Activated T-helper 1 cell treated with anti-CD3 and anti-CD28 coated beads, Interleukin-12 subunit alpha, Interleukin-12 subunit beta, Interleukin-2, Interleukin-4 antibody, amounts not matched to agents 30 ng/mL and 10 ng/mL and 1 ng/mL, durations not matched to agents 14 hours and 24 hours and 36 hours (primary cell): ENCODE measurements around the gene HIF1A. TPM values are rescaled to one million over a fixed set of nuclear protein-coding genes. Genes with fewer than 3 reads are reported as not detected.

Experiments used
- DNase-seq: peaks from one replicate; pipeline ENCODE4 v3.0.0; 2021; ENCODE audit warnings: low spot score
- H3K27ac Mint-ChIP-seq: one replicate; pipeline ENCODE4 v1.8.0; 2021; ENCODE audit warnings: mild to moderate bottlenecking, mixed read lengths
- H3K27me3 Mint-ChIP-seq: one replicate; pipeline ENCODE4 v1.8.0; 2022; ENCODE audit warnings: mild to moderate bottlenecking, moderate library complexity, mixed read lengths; ENCODE audit not compliant: insufficient read depth
- H3K36me3 Mint-ChIP-seq: one replicate; pipeline ENCODE4 v1.8.0; 2021; ENCODE audit warnings: low read depth, mixed read lengths
- H3K4me1 Mint-ChIP-seq: one replicate; pipeline ENCODE4 v1.8.0; 2021; ENCODE audit warnings: low read depth, mixed read lengths
- H3K4me3 Mint-ChIP-seq: one replicate; pipeline ENCODE4 v1.8.0; 2021; ENCODE audit warnings: mild to moderate bottlenecking, moderate library complexity, mixed read lengths
- H3K9me3 Mint-ChIP-seq: one replicate; pipeline ENCODE4 v1.8.0; 2021; ENCODE audit warnings: mixed read lengths
- intact Hi-C: fragments of 100-400 bp; cut with micrococcal nuclease; formaldehyde crosslinking; loops from one replicate; pipeline ENCODE4 v1.15.1; 2024
- total RNA-seq: library from RNA; stranded (reverse); gene quantifications from 2 replicates; pipeline ENCODE4 v1.2.3, GENCODE V29; 2022

HIF1A gene
- total RNA-seq, 1 donor from 2014 or later: 241 TPM

DNA sequence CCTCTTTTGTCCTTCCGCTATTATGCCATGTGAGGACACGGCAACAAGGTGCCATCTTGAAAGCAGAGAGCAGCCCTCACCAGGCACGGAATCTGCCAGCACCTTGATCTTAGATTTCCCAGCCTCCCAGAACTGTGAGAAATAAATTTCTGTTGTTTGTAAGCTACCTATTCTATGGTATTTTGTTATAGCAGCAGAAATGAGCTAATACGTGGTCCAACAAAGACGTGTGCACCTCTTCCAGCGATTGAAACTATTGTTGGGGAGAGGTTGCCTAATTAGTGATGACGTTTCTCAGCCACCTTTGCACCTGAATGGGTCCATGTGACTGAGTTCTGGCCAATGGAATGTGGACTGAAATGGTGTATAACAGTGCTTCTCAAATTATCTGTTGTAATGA is 64.6 kb downstream of the HIF1A start:
- Mint-ChIP-seq H3K27me3 (peaks cover 5% of the 10 kb centered on the region), H3K4me3 (no peak overlapping the region), H3K9me3 (no peaks in the 10 kb centered on the region), H3K4me1 (peaks cover 41% of the 10 kb centered on the region), H3K36me3 (peaks cover 7% of the 10 kb centered on the region), H3K27ac (no peak overlapping the region)
- intact Hi-C loops: loop anchor here (5.0 to 10.0 kb wide), 3 partner anchors 365 to 1668 kb away; partner anchors contain the start of gene PCNX4
- no peak for DNase-seq

- H3K9me3 Mint-ChIP-seq: no peaks in the 10 kb centered on the region
- H3K27me3 Mint-ChIP-seq: peaks cover 4% of the 10 kb centered on the region
- intact Hi-C loops: loop anchor here (5.0 to 10.0 kb wide), 3 partner anchors 363 to 1669 kb away; partner anchors contain the start of gene PCNX4
- H3K4me3 Mint-ChIP-seq: peak overlapping the region; percentile 91
- H3K36me3 Mint-ChIP-seq: peaks cover 6% of the 10 kb centered on the region
- H3K4me1 Mint-ChIP-seq: peaks cover 57% of the 10 kb centered on the region
- no peak for DNase-seq
- peak overlapping the region; percentile 90 for H3K27ac Mint-ChIP-seq
Measured at GRCh38 chr14:61761557-61761956, 66.2 kb downstream of the HIF1A start.

DNA sequence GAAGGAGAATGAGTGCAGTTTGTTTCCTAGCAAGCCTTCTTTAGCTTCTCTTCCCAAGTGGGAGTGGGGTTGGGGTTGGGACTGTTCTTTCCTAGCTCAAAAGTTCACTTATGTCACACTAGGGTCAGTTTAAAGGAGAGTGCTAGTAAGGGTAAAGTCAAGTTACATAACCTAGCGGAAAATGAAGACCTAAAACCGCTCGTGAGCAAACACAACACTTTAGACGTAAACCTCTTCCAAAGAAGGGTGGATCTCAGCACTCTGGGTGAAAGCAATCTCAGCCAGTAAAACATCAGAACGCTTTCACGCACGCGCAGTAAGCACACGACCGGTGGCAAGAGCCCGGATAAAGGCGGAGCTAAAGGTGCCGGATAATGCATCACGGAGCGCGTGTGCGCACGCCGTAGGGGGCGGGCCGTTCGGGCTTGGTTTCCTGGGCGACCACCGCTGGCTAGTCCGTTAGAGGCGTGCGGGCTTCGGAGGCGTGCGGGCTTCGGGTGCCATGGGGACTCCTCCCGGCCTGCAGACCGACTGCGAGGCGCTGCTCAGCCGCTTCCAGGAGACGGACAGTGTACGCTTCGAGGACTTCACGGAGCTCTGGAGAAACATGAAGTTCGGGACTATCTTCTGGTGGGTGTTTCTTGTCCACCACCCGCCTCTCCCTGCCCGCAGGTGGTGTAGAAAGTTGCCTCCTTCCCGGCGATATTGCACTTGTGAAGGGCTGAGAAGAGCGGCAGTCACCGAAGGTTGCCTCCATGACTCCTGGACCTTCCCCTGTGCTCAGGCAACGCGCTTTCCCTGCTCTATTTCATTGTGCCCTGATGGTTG is 66.9 kb downstream of the HIF1A start, which contains the start of gene SNAPC1:
Gene SNAPC1, plus strand, starts transcription at position 462 of the 828 bp plus-strand sequence. Its CDS starts 41 bp downstream, at position 503.
- no peaks in the 10 kb centered on the region for H3K9me3 Mint-ChIP-seq
- H3K4me1 Mint-ChIP-seq: peaks cover 59% of the 10 kb centered on the region
- peak; percentile 97 for DNase-seq
- H3K27ac Mint-ChIP-seq: peak within 1 kb of the TSS; percentile 90
- peaks cover 3% of the 10 kb centered on the region for H3K27me3 Mint-ChIP-seq
- peak within 1 kb of the TSS; percentile 91 for H3K4me3 Mint-ChIP-seq
- peaks cover 7% of the 10 kb centered on the region for H3K36me3 Mint-ChIP-seq
- intact Hi-C loops: loop anchor here (1.0 to 10.0 kb wide), 10 partner anchors 11 to 1670 kb away; partner anchors contain the start of genes HIF1A and PCNX4

GRCh38 chr14:61764342-61765122 is 69.2 kb downstream of the HIF1A start:
- no peak for DNase-seq
- Mint-ChIP-seq H3K4me3 (peak overlapping the region; percentile 91), H3K27ac (no peak overlapping the region), H3K36me3 (peaks cover 14% of the 10 kb centered on the region), H3K9me3 (no peaks in the 10 kb centered on the region), H3K27me3 (no peaks in the 10 kb centered on the region), H3K4me1 (peaks cover 59% of the 10 kb centered on the region)
- intact Hi-C loops: loop anchor here (5.0 to 10.0 kb wide), 3 partner anchors 360 to 1672 kb away; partner anchors contain the start of gene PCNX4

DNA sequence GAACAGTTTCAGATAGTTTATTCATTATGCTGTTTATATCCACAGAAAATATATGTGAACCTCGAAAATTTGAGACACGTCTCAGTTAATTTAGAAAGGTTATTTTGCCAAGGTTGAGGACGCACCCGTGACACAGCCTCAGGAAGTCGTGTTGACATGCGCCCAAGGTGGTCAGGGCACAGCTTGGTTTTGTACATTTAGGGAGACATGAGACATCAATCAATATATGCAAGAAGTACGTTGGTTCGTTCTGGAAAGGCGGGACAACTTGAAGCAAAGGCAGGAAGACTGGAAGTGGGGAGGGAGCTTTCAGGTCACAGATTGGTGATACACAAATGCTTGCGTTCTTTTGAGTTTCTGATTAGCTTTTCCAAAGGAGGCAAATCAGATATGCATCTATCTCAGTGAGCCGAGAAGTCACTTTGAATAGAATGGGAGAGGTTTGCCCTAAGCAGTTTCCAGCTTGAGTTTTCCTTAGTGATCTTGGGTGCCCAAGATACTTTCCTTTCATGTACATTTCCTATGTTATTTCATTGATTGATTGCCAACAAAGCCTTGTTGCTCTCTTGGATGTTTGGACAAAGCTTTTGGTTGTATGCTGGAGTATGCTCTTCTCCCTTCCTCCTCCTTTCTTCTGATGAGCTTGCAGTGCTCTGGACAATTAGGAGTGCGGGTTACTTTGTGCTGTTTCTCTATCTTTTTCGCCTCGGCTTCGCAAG is 70.1 kb downstream of the HIF1A start:
- Mint-ChIP-seq H3K27me3 (no peaks in the 10 kb centered on the region), H3K36me3 (peaks cover 20% of the 10 kb centered on the region), H3K4me3 (no peak overlapping the region), H3K9me3 (no peaks in the 10 kb centered on the region), H3K4me1 (peaks cover 59% of the 10 kb centered on the region), H3K27ac (no peak overlapping the region)
- intact Hi-C loops: loop anchor here (10.0 kb wide), 1 partner anchor 359 kb away; no protein-coding TSS in a partner anchor
- no peak for DNase-seq

DNA sequence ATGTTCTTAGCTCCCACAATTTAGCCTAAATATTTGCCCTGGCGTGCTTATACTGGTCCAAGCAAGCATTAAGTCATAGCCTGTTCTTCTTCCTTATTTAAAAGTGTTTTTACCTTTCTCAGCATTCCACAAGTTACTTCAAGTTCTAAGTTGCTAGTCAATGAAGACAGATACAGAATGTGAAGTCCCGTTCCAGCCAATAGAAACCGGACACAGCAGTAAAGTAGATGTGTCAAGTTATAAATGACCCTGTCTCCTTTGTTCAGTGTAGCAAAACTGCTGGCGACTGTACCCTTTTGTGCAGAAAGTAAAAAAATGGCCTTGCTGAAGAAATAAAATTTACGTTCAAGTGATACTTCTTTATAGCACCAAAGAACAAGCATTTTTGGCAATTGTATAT is 70.8 kb downstream of the HIF1A start:
- intact Hi-C loops: loop anchor here (10.0 kb wide), 1 partner anchor 359 kb away; no protein-coding TSS in a partner anchor
- H3K27ac Mint-ChIP-seq: no peak overlapping the region

DNA sequence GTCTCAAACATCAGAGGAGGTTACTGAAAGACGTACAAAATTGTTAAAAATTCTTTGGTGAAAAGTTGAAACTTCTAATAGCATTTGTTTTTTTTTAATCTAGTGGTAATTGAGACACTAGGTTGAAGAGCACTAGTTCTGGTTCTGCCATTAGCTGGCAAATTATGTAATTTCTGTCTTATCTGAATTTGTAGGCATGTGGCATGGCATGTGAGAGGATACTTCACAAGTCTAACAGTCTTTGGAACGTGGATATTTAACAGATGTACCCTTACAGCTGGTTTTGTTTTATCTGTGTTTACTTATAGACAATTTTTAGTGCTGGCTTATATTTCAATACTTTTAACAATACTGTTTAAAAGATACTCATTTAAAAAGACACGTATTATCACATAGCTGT is 72.9 kb downstream of the HIF1A start:
- Mint-ChIP-seq H3K9me3 (no peaks in the 10 kb centered on the region), H3K27me3 (no peaks in the 10 kb centered on the region), H3K4me1 (peaks cover 34% of the 10 kb centered on the region), H3K4me3 (no peak overlapping the region), H3K36me3 (peaks cover 31% of the 10 kb centered on the region), H3K27ac (no peak overlapping the region)
- no peak for DNase-seq
- intact Hi-C loops: loop anchor here (10.0 kb wide), 1 partner anchor 357 kb away; no protein-coding TSS in a partner anchor

More for the DNA sequence above, 70.8 kb downstream of the HIF1A start:
- no peak overlapping the region for H3K4me3 Mint-ChIP-seq
- no peak for DNase-seq
- no peaks in the 10 kb centered on the region for H3K9me3 Mint-ChIP-seq
- no peaks in the 10 kb centered on the region for H3K27me3 Mint-ChIP-seq
- peaks cover 53% of the 10 kb centered on the region for H3K4me1 Mint-ChIP-seq
- H3K36me3 Mint-ChIP-seq: peaks cover 20% of the 10 kb centered on the region

GRCh38 chr14:61769893-61770292 is 74.6 kb downstream of the HIF1A start:
- H3K4me1 Mint-ChIP-seq: peaks cover 19% of the 10 kb centered on the region
- H3K27ac Mint-ChIP-seq: no peak overlapping the region
- no peak for DNase-seq
- no peak overlapping the region for H3K4me3 Mint-ChIP-seq
- no peaks in the 10 kb centered on the region for H3K27me3 Mint-ChIP-seq
- H3K36me3 Mint-ChIP-seq: peaks cover 33% of the 10 kb centered on the region
- intact Hi-C loops: loop anchor here (10.0 kb wide), 1 partner anchor 355 kb away; no protein-coding TSS in a partner anchor
- no peaks in the 10 kb centered on the region for H3K9me3 Mint-ChIP-seq

DNA sequence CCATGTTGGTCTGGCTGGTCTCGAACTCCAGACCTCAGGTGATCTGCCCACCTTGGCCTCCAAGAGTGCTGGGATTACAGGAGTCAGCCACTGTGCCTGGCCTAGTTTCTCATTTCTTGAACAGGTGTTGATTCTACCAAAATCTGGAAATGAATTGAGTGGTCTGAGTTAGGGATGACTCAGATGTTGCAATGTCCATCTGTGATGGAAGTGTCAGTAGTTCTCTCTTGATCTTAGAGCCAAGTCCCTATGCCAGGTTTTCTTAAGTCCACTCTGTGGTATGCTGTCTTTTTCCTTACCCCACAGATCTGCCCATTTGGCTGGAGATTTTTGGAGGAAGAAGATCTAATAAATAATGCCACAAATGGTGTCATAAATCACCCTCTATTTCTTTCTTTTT is 79.5 kb downstream of the HIF1A start:
- no peaks in the 10 kb centered on the region for H3K9me3 Mint-ChIP-seq
- no peaks in the 10 kb centered on the region for H3K27me3 Mint-ChIP-seq
- intact Hi-C loops: no loop called here
- no peak for DNase-seq
- H3K27ac Mint-ChIP-seq: no peak overlapping the region
- H3K4me3 Mint-ChIP-seq: no peak overlapping the region
- H3K36me3 Mint-ChIP-seq: peaks cover 51% of the 10 kb centered on the region
- H3K4me1 Mint-ChIP-seq: peaks cover 22% of the 10 kb centered on the region

DNA sequence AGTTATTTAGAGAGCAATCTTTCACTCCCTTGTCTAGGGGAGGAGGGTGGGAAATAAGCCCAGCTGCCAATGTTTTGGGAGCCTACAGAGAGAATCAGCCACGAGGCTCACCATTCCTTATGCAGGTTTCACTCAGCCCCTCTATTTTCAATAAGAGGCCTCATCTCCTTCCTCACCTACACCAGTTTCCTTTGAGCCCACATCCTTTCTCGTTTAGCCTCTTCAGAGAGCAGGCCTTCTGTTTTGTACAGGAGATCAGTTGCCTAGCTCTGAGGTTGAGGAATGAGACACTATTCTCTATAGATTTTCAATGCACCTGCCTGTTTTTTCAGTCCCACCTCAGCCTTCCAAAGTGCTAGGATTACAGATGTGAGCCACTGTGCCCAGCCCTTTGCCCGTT is 84.8 kb downstream of the HIF1A start:
- Mint-ChIP-seq H3K4me3 (peak overlapping the region; percentile 68), H3K36me3 (peaks cover 49% of the 10 kb centered on the region), H3K9me3 (no peaks in the 10 kb centered on the region), H3K27me3 (no peaks in the 10 kb centered on the region), H3K4me1 (peaks cover 42% of the 10 kb centered on the region), H3K27ac (peak overlapping the region; percentile 89)
- DNase-seq: peak; percentile 26
- intact Hi-C loops: loop anchor here (1.0 to 2.0 kb wide), 2 partner anchors 17 to 29 kb away; partner anchors contain the start of gene SNAPC1

GRCh38 chr14:61797309-61797708 is 102.0 kb downstream of the HIF1A start:
- H3K4me3 Mint-ChIP-seq: no peak overlapping the region
- intact Hi-C loops: no loop called here
- H3K36me3 Mint-ChIP-seq: peaks cover 11% of the 10 kb centered on the region
- no peak for DNase-seq
- no peak overlapping the region for H3K27ac Mint-ChIP-seq
- no peaks in the 10 kb centered on the region for H3K9me3 Mint-ChIP-seq
- H3K4me1 Mint-ChIP-seq: no peaks in the 10 kb centered on the region
- H3K27me3 Mint-ChIP-seq: no peaks in the 10 kb centered on the region
